ENCODE data around the gene NPAT.

DNA sequence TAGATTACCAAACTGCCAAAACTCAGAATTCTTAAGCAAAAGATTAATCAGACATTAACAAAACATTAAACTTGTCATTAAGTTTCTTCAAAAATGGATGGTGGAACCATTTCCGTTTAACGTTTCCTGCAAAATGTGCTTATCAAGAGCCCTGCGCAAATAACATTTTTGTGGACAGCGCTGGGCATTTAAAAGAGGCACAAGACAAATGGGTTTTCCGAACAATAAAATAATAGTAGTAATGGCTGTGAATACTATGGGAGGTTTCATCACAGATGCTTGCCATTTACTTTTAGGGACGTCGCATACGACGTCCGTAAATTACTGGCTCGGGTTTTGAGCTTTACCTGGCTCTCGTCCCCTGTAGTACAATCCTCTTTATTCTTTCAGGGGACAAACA lies 1.1 kb downstream of the NPAT start:
- TF ChIP-seq POLR2AphosphoS5 (IDR thresholded peaks at IDR 0.05; ENCODE audit: low read depth, low read length): no peak
- no peak for TF ChIP-seq POLR2A (IDR thresholded peaks at IDR 0.05; ENCODE audit: low read depth, low read length)
- no peak for TF ChIP-seq PAX5 (IDR thresholded peaks at IDR 0.05; ENCODE audit: insufficient read depth, low read length, severe bottlenecking)
- no peak for TF ChIP-seq TAF1 (IDR thresholded peaks at IDR 0.05; ENCODE audit: low read depth, low read length)
- TF ChIP-seq SPI1 (IDR thresholded peaks at IDR 0.05; ENCODE audit: low read depth, low read length): no peak
- no peak for TF ChIP-seq POU2F2 (IDR thresholded peaks at IDR 0.05; ENCODE audit: low read depth, low read length)

Data from GM12891 (cell line).